ENCODE results near the gene LRRC8E.

LRRC8E gene

DNA sequence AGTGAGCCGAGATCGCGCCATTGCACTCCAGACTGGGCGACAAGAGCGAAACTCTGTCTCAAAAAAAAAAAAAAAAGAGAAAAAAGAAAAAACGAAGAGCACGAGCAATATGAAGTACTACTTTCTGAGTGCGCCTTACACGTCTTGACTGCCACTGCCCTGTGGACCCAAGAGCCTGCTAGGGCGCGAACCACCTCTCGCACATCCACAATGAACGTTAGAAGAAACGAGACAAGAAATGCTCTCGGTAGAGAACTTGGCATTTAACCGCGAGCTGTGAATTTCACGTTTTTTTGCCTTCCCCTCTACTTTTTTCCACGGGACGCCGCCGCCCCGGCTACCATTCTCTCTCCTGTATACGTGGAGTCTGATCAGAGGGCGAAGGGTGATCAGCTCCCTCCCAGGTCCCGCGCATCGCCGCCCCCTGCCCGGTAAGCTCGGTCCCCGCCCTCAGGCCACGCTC, 54.7 kb downstream of the LRRC8E start:
- H3K27me3 Mint-ChIP-seq (ENCODE audit: low read depth) = no peaks in the 10 kb centered on the region
- peaks cover 17% of the 10 kb centered on the region for H3K4me1 Mint-ChIP-seq (ENCODE audit: low read depth)
- peaks cover 9% of the 10 kb centered on the region for H3K36me3 Mint-ChIP-seq (ENCODE audit: low read depth)

DNA sequence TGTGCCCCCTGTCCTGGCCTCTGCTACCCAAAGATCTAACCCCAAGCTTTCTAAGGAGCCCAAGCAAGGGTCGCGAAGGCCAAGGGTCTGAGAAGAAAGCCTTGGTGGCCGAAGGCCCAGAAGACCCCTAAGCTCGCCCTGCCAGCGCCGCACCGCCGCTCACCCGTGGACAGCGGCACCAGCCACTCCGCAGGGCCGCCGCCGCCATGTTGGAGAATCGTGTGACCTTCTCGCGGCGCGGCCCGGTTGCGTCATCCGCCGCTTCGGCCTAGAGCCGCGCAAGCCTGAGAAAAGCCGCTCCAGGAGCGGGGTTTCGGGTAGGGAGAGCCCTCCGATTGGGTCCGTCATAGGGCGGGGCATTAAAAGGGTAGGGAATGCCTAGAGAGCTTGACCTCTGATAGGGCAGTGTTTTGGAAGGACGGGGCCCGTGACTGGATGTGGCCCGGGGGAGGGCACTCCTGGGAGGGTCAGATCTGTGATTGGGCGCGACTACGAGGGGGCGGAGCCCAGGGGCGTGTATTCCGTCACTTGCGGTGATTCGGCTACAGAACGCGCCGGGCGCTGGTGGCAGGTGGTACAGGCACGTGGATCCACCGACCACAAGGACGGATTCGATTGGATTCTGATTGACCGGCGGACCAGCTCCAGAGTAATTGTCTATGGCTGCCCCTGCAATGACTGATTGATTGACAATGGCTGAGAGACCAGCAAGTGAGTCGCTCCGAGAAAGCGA, 55.3 kb downstream of the LRRC8E start, which contains the start of gene TIMM44:
Gene TIMM44 (minus strand): TSS at position 223 of the 733 bp plus-strand sequence. CDS start 15 bp downstream, at position 208.
- H3K9me3 Mint-ChIP-seq = no peaks in the 10 kb centered on the region
- H3K27me3 Mint-ChIP-seq (ENCODE audit: low read depth) = no peaks in the 10 kb centered on the region
- H3K27ac Mint-ChIP-seq = peak within 1 kb of the TSS; percentile 97
- peak within 1 kb of the TSS; percentile 91 for H3K4me3 Mint-ChIP-seq
- peaks cover 17% of the 10 kb centered on the region for H3K4me1 Mint-ChIP-seq (ENCODE audit: low read depth)
- peaks cover 9% of the 10 kb centered on the region for H3K36me3 Mint-ChIP-seq (ENCODE audit: low read depth)

More for the DNA sequence above, 54.7 kb downstream of the LRRC8E start:
- Mint-ChIP-seq H3K27ac (peak overlapping the region; percentile 97), H3K4me3 (peak overlapping the region; percentile 91), H3K9me3 (no peaks in the 10 kb centered on the region)

- Mint-ChIP-seq H3K27me3 (ENCODE audit: low read depth) (no peaks in the 10 kb centered on the region), H3K9me3 (no peaks in the 10 kb centered on the region), H3K27ac (peak overlapping the region; percentile 97), H3K4me1 (ENCODE audit: low read depth) (peaks cover 17% of the 10 kb centered on the region), H3K4me3 (peak overlapping the region; percentile 91), H3K36me3 (ENCODE audit: low read depth) (peaks cover 7% of the 10 kb centered on the region)
Measured at GRCh38 chr19:7944177-7944761, 56.0 kb downstream of the LRRC8E start.

DNA sequence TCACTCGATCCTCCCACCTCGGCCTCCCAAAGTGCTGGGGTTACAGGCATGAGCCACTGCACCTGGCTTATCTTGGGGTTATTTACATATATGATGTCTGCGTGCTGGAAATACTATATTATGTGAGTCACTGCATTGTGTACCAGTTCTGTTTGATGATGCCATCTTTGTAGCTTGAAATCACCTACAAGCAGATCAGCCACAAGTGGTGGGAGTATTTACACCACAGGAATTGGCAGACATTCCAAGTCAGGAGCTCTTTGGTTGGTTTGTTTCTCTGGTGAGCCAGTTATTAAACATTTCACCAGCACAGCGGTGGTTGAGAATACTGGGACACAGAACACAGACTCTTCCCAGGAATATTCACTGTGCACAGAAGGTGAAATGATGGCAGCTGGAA, 59.6 kb downstream of the LRRC8E start:
- Mint-ChIP-seq H3K27ac (no peak overlapping the region), H3K27me3 (ENCODE audit: low read depth) (no peaks in the 10 kb centered on the region), H3K4me1 (ENCODE audit: low read depth) (peaks cover 9% of the 10 kb centered on the region), H3K4me3 (no peak overlapping the region), H3K36me3 (ENCODE audit: low read depth) (no peaks in the 10 kb centered on the region), H3K9me3 (no peaks in the 10 kb centered on the region)
